ENCODE data around the gene CCDC138. TPM values are rescaled to one million over a fixed set of nuclear protein-coding genes. Genes with fewer than 3 reads are reported as not detected.

Gene CCDC138
- total and polyA plus RNA-seq, 2 of the 13 experiments (the other 11 are each of a cell fraction or from before 2014, with no cell fraction given): 5.6 to 32.5 TPM

DNA sequence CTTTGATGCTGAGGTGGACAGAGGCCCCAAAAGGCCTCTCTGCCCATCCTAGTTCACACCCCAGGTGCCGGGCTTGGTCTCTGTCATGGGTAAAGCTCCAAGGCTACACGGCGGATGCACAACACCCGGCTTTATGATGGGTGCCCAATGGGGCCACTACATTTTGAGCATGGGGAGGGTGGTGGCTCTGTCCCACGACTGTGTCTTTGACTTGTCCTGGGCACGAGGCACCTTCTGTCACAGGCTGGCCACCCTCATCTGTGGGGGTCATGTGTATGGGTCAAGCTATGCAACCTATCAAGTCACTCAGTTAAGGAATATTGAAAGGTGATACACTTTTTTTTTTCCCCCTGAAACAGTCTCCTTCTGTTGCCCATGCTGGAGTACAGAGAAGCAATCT is 138.7 kb downstream of the CCDC138 start:
- WGBS (ENCODE audit: low lambda C conversion rate): 31% methylated on average over 3 of the region's 6 CpGs
- Histone ChIP-seq H3K9me3 (ENCODE audit: low read length) (no peaks in the 10 kb centered on the region), H3K27me3 (ENCODE audit: control insufficient read depth in 1 of 2, insufficient read depth in 2 of 2, low read length in 2 of 2) (peaks cover 7 to 64% of the 10 kb centered on the region in 2 experiments; a peak in 4 of 5 replicates), H3K27ac (ENCODE audit: extremely low read length, insufficient read depth, low read length) (no peak overlapping the region), H3K79me2 (ENCODE audit: insufficient read depth, low read length) (no peaks in the 10 kb centered on the region), H3K4me1 (ENCODE audit: insufficient read depth, low read length) (0 out of 2 replicates have a peak, but pooled peaks cover 6% of the 10 kb centered on the region), H2AFZ (ENCODE audit: low read length) (no peak overlapping the region), H3K4me3 (replicated peaks in 1 of 3; ENCODE audit: insufficient read depth in 1 of 3, low read depth in 2 of 3, low read length in 3 of 3) (no peak overlapping the region), H3K9ac (ENCODE audit: insufficient read depth, low read depth, low read length) (no peak overlapping the region), H4K20me1 (ENCODE audit: insufficient read depth, low read length) (no peaks in the 10 kb centered on the region), H3K36me3 (replicated peaks in 1 of 2; ENCODE audit: control insufficient read depth in 1 of 2, insufficient read depth in 2 of 2, low read length in 2 of 2) (no peaks in the 10 kb centered on the region), H3K4me2 (ENCODE audit: low read depth, low read length) (no peak overlapping the region)
- no TSS peak for BruUV-seq (replicated peaks)
- FAIRE-seq (no peak), DNase-seq (ENCODE audit: low spot score) (no peak), ATAC-seq (no peak)
- TF ChIP-seq HNF4A (CRISPR knock-in tag; IDR thresholded peaks at IDR 0.05) (no peak), HOMEZ (CRISPR knock-in tag; IDR thresholded peaks at IDR 0.05; ENCODE audit: low read depth) (no peak), ZNF280B (CRISPR knock-in tag; IDR thresholded peaks at IDR 0.05; ENCODE audit: borderline replicate concordance) (no peak), RFX3 (CRISPR knock-in tag; IDR thresholded peaks at IDR 0.05) (no peak), BRD4 (CRISPR knock-in tag; IDR thresholded peaks at IDR 0.05) (no peak), MEIS1 (CRISPR knock-in tag; IDR thresholded peaks at IDR 0.05; ENCODE audit: borderline replicate concordance) (no peak), ZBTB43 (CRISPR knock-in tag; conservative IDR thresholded peaks at IDR 0.05) (no peak), PHF21A (CRISPR knock-in tag; IDR thresholded peaks at IDR 0.05) (no peak), ZZZ3 (CRISPR knock-in tag; IDR thresholded peaks at IDR 0.05; ENCODE audit: borderline replicate concordance) (no peak), ZFP41 (CRISPR knock-in tag; IDR thresholded peaks at IDR 0.05; ENCODE audit: borderline replicate concordance) (no peak), ZNF160 (CRISPR knock-in tag; IDR thresholded peaks at IDR 0.05) (no peak), DRAP1 (CRISPR knock-in tag; IDR thresholded peaks at IDR 0.05) (no peak), LBX2 (CRISPR knock-in tag; IDR thresholded peaks at IDR 0.05; ENCODE audit: borderline replicate concordance) (no peak)
- intact Hi-C loops (cut with micrococcal nuclease; ENCODE audit: unreplicated experiment) (no loop called here), in situ Hi-C loops (cut with HindIII; ENCODE audit: extremely low pct_ligation_motif_present, low pct_unique_long_range_greater_than_20kb) (loop anchor here (5.0 kb wide), 1 partner anchor 62 kb away; the partner anchor contains the start of gene EDAR)
- POLR2A ChIA-PET: no interaction called here
- CTCF ChIA-PET (ENCODE audit: low intra/inter-chr PET ratio, low total read pairs): no interaction called here

Data from HepG2 (cell line).